Muscle layer of duodenum (tissue), 2 donors: ENCODE data around the gene FAM78A.

Experiments
- H3K27ac ChIP-seq: one replicate; pipeline ENCODE4 v1.7.0; 2013; ENCODE audit warnings: mild to moderate bottlenecking, low read length
- H3K27me3 ChIP-seq: one replicate; pipeline ENCODE4 v1.7.0; 2013; ENCODE audit warnings: low read depth, mild to moderate bottlenecking, control low read depth, low read length
- H3K36me3 ChIP-seq, 2 donors: one replicate each; pipeline ENCODE4 v1.7.0; 2013; ENCODE audit warnings: low read length in 2 of 2, control low read depth in 1 of 2, mild to moderate bottlenecking in 1 of 2; ENCODE audit not compliant: insufficient read depth in 2 of 2, control insufficient read depth in 1 of 2
- H3K4me1 ChIP-seq, 2 donors: one replicate each; pipeline ENCODE4 v1.7.0; 2013; ENCODE audit warnings: low read length in 2 of 2, mild to moderate bottlenecking in 2 of 2, control low read depth in 1 of 2, moderate library complexity in 1 of 2; ENCODE audit not compliant: insufficient read depth in 2 of 2, control insufficient read depth in 1 of 2
- H3K4me3 ChIP-seq, 2 donors: one replicate each; pipeline ENCODE4 v1.7.0; 2013; ENCODE audit warnings: low read length in 2 of 2, low read depth in 1 of 2, mild to moderate bottlenecking in 1 of 2
- H3K9me3 ChIP-seq, 2 donors: one replicate each; pipeline ENCODE4 v1.7.0; 2013; ENCODE audit warnings: low read length in 2 of 2, control low read depth in 1 of 2, mild to moderate bottlenecking in 1 of 2; ENCODE audit not compliant: control insufficient read depth in 1 of 2
- donor health status: healthy.

FAM78A gene

GRCh38 chr9:131288217-131288616, 11.9 kb upstream of the FAM78A start:
- Histone ChIP-seq H3K27me3 (no peaks in the 10 kb centered on the region), H3K4me3 (no peak overlapping the region), H3K4me1 (peaks cover 0 to 24% of the 10 kb centered on the region in 2 donors), H3K27ac (no peak overlapping the region), H3K36me3 (no peaks in the 10 kb centered on the region), H3K9me3 (no peaks in the 10 kb centered on the region)

- Histone ChIP-seq H3K36me3 (no peaks in the 10 kb centered on the region), H3K4me1 (peaks cover 0 to 32% of the 10 kb centered on the region in 2 donors), H3K9me3 (no peaks in the 10 kb centered on the region), H3K27ac (no peak overlapping the region), H3K27me3 (peaks cover 1% of the 10 kb centered on the region), H3K4me3 (no peak overlapping the region)
These were observed 11.0 kb upstream of the FAM78A start for GRCh38 chr9:131287359-131287758.

GRCh38 chr9:131284856-131285255, 8.5 kb upstream of the FAM78A start:
- Histone ChIP-seq H3K4me1 (peaks cover 0 to 13% of the 10 kb centered on the region in 2 donors), H3K27ac (no peak overlapping the region), H3K9me3 (no peaks in the 10 kb centered on the region)

GRCh38 chr9:131282688-131283422, 6.5 kb upstream of the FAM78A start:
- H3K4me1 ChIP-seq: peaks cover 0 to 12% of the 10 kb centered on the region in 2 donors
- H3K4me3 ChIP-seq: peak overlapping the region in 1 of 2 donors; percentile 60
- H3K27ac ChIP-seq: no peak overlapping the region
- H3K36me3 ChIP-seq: no peaks in the 10 kb centered on the region
- H3K27me3 ChIP-seq: peaks cover 17% of the 10 kb centered on the region
- H3K9me3 ChIP-seq: no peaks in the 10 kb centered on the region

More at GRCh38 chr9:131284856-131285255, 8.5 kb upstream of the FAM78A start:
- Histone ChIP-seq H3K27me3 (peaks cover 17% of the 10 kb centered on the region), H3K36me3 (no peaks in the 10 kb centered on the region), H3K4me3 (no peak overlapping the region)

- peaks cover 0 to 15% of the 10 kb centered on the region in 2 donors for H3K4me1 ChIP-seq
- no peaks in the 10 kb centered on the region for H3K36me3 ChIP-seq
- no peak overlapping the region for H3K27ac ChIP-seq
- peaks cover 17% of the 10 kb centered on the region for H3K27me3 ChIP-seq
- no peaks in the 10 kb centered on the region for H3K9me3 ChIP-seq
- H3K4me3 ChIP-seq: no peak overlapping the region
These were observed 5.9 kb upstream of the FAM78A start for GRCh38 chr9:131282175-131282574.

- Histone ChIP-seq H3K9me3 (no peaks in the 10 kb centered on the region), H3K4me1 (peaks cover 0 to 18% of the 10 kb centered on the region in 2 donors), H3K27me3 (peaks cover 17% of the 10 kb centered on the region), H3K4me3 (no peak overlapping the region), H3K27ac (no peak overlapping the region), H3K36me3 (no peaks in the 10 kb centered on the region)
These were observed 5.0 kb upstream of the FAM78A start for GRCh38 chr9:131281119-131281965.

GRCh38 chr9:131280660-131281059, 4.3 kb upstream of the FAM78A start:
- H3K36me3 ChIP-seq: no peaks in the 10 kb centered on the region
- H3K27me3 ChIP-seq: peaks cover 17% of the 10 kb centered on the region
- no peaks in the 10 kb centered on the region for H3K9me3 ChIP-seq
- peaks cover 0 to 18% of the 10 kb centered on the region in 2 donors for H3K4me1 ChIP-seq
- H3K4me3 ChIP-seq: no peak overlapping the region
- H3K27ac ChIP-seq: no peak overlapping the region

GRCh38 chr9:131279863-131280570, 3.7 kb upstream of the FAM78A start:
- H3K27ac ChIP-seq: no peak overlapping the region

GRCh38 chr9:131279196-131279862, 3.0 kb upstream of the FAM78A start:
- Histone ChIP-seq H3K36me3 (no peaks in the 10 kb centered on the region), H3K9me3 (no peaks in the 10 kb centered on the region), H3K27me3 (peaks cover 17% of the 10 kb centered on the region), H3K27ac (no peak overlapping the region), H3K4me3 (no peak overlapping the region), H3K4me1 (peaks cover 0 to 18% of the 10 kb centered on the region in 2 donors)

More at GRCh38 chr9:131279863-131280570, 3.7 kb upstream of the FAM78A start:
- Histone ChIP-seq H3K4me1 (peaks cover 0 to 18% of the 10 kb centered on the region in 2 donors), H3K9me3 (no peaks in the 10 kb centered on the region), H3K36me3 (no peaks in the 10 kb centered on the region), H3K27me3 (peaks cover 17% of the 10 kb centered on the region), H3K4me3 (no peak overlapping the region)

- Histone ChIP-seq H3K27ac (no peak overlapping the region), H3K9me3 (no peaks in the 10 kb centered on the region), H3K4me3 (no peak overlapping the region), H3K27me3 (peaks cover 17% of the 10 kb centered on the region), H3K36me3 (no peaks in the 10 kb centered on the region), H3K4me1 (peaks cover 0 to 18% of the 10 kb centered on the region in 2 donors)
These were observed 2.4 kb upstream of the FAM78A start for GRCh38 chr9:131278702-131279111.
